Activated CD4-positive, alpha-beta T cell treated with anti-CD3 and anti-CD28 coated beads, Interleukin-10, Interleukin-2, amounts not matched to agents 100 ng/mL and 50 ng/mL, durations not matched to agents 16 hours and 8 hours (primary cell): ENCODE data around the gene NOL3.

Source experiments
- DNase-seq: peaks from one replicate; pipeline ENCODE4 v3.0.0-alpha.2; 2020

NOL3 gene

DNA sequence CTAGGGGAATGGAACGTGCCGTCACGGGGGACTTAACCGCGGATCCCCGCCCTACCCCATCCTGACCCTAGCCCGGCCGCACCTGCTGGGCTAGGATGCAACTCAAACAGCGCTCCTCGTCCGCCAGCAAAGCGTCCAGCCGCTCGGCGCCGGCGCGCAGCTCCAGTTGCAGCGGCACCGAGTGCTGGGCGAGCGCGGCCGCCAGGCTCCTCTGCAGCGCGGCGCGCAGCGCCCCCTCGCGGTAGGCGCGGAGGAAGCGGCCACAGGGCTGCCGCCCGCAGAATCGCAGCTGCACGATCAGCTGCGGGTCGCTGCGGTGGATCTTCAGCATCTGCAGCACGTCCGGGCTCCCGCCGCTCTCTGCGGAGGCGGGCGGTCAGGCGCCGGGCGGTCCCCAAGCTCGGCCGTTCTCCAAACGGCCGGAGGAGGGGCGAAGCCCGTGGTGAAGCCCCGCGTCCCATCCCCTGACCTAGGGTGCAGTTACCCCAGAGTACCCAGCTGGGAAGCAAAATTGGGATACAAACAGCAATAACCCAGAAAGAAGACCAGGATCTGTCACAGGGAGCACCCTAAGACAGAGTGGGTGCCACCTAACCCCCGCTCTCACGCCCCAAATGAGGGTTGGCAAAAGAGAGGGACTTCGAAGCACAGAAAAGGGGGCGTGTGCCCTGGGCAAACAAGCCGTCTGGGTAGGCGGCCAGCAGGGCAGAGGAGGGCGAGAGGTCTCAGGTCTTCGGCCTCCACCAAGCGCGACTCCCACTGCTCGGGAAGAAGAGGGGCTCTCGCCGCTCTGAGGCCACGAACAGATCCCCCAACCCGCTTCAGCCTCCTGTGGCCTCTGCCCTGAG lies 14.8 kb upstream of the NOL3 start:
- DNase-seq: peak; percentile 88

GRCh38 chr16:67156143-67156844 lies 14.0 kb upstream of the NOL3 start:
- no peak for DNase-seq

DNA sequence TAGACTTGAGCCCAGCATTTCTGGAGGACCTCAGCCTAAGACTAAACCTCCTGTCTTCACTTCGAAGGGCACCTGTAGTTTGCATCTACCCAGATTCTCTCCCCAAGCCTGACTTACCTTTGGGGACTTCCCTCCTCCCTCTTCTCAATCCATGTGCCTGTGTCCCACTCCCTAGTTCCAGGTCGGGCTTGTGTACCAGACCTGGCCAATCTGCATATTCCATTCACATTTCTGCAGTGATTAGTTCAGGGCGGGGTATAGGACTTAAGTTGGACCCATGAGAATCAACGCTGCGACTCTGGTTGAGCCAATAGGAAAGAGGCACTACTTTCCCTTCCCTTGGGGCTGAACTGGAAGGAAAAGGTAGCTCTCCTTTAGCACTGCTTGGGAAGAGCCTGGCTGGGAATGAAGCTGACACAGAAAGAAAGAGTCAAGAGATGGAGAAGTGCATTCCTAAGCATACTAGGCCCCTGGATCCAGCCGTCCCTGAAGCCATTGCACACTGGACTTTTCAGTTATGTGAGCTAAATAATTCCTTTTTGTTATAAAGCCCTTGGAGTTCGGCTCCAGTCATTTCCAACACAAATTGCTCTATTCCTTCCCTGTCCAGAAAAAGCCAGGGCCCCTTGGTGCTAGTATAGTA lies 13.1 kb upstream of the NOL3 start:
- no peak for DNase-seq

DNA sequence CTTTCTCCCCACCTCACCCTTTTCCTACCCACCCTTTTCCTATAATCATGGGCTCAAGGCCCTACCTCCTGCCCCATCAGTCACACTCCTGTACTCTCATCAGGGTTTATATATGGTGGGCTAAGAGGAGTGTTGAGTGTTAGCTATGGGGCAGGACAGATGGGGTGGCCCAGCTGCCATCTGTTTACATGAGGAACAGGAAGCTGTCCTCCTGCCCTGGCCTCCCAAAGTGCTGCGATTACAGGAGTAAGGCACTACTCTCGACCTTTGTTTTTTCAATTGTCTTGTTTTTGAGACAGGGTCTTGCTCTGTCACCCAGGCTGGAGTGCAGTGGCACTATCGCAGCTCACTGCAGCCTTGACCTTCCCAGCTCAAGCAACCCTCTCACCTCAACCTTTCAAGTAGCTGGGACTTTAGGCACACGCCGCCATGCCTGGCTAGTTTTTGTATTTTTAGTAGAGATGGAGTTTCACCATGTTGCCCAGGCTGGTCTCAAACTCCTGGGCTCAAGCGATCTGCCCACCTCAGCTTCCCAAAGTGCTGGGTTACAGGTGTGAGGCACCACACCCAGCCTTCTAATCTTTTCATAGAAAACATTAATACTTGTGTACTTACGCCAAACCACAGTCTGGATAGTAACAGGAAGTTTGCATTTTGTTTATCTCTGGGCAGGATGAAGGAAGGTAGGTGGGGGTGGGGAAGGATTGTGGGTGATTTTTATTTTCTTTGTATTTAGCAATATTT lies 12.3 kb upstream of the NOL3 start:
- no peak for DNase-seq

- peak; percentile 92 for DNase-seq
These were observed 11.4 kb upstream of the NOL3 start for GRCh38 chr16:67158637-67159600.

DNA sequence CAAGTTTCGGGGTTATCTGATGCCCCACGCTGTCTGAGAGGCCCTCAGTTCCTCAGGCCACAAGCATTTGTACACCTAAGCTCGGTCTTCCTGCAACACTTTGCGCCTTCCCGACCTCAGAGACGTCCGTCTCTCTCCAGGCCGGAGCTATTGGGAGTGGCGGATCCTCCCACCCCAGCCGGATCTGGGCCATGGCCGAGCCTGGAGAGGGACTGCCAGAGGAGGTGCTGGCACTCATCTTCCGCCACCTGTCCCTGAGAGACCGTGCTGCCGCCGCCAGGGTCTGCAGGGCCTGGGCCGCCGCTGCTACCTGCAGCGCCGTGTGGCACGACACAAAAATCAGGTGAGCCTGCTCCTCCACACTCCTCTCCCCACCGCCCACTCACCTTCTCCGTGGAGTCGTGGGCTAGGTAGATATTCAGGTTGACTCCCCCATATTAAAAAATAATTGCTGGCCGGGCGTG lies 8.7 kb upstream of the NOL3 start:
- DNase-seq: no peak

GRCh38 chr16:67162506-67163163 lies 7.7 kb upstream of the NOL3 start:
- no peak for DNase-seq

DNA sequence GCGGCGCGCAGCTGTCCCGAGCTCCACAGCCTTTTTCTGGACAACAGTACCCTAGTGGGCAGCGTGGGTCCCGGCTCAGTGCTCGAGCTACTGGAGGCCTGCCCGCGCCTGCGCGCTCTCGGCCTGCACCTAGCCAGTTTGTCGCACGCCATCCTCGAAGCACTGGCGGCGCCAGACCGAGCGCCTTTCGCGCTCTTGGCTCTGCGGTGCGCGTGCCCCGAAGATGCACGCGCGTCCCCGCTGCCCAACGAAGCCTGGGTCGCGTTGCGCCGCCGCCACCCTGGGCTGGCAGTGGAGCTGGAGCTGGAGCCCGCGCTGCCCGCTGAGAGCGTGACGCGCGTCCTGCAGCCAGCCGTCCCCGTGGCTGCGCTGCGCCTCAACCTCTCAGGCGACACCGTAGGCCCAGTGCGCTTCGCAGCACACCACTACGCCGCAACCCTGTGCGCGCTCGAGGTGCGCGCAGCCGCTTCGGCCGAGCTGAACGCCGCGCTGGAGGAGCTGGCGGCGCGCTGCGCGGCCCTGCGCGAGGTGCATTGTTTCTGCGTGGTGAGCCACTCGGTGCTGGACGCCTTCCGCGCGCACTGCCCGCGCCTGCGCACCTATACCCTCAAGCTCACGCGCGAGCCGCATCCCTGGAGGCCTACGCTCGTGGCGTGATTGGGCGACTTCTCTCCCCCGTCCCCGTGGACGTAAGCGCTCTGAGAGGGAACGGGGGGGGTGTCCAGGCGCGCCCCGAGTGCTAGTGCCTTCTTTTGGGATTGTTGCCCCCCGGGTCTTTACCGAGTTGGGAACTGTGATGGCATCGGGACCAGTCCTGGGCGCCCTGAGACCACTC lies 7.0 kb upstream of the NOL3 start:
- peak; percentile 79 for DNase-seq

- DNase-seq: no peak
These were observed 6.3 kb upstream of the NOL3 start for GRCh38 chr16:67163999-67164558.

DNA sequence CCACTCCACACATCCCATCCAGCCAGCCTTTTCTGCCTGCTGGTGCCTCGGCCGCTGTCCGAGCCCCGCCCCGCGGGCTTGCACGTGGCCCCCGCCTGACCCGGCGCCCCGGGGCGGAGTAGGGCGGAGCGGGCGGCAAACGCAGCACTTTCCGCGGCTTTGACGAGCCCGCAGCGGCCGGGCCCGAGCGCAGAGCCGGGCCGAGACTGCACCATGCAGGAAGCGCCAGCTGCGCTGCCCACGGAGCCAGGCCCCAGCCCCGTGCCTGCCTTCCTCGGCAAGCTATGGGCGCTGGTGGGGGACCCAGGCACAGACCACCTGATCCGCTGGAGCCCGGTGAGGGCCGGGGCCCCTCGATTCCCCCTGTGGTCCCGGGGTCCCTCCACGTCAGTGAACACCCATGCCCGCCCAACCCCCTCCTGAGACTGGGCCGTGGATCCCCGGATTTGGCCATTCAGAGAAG lies 5.7 kb upstream of the NOL3 start, which contains the start of gene HSF4:
Gene HSF4 (plus strand): TSS at position 147 of the 463 bp plus-strand sequence. CDS start 67 bp downstream, at position 214.
- no peak for DNase-seq

GRCh38 chr16:67165121-67166078 lies 4.9 kb upstream of the NOL3 start:
- no peak for DNase-seq

GRCh38 chr16:67166110-67166547 lies 4.2 kb upstream of the NOL3 start:
- no peak for DNase-seq

DNA sequence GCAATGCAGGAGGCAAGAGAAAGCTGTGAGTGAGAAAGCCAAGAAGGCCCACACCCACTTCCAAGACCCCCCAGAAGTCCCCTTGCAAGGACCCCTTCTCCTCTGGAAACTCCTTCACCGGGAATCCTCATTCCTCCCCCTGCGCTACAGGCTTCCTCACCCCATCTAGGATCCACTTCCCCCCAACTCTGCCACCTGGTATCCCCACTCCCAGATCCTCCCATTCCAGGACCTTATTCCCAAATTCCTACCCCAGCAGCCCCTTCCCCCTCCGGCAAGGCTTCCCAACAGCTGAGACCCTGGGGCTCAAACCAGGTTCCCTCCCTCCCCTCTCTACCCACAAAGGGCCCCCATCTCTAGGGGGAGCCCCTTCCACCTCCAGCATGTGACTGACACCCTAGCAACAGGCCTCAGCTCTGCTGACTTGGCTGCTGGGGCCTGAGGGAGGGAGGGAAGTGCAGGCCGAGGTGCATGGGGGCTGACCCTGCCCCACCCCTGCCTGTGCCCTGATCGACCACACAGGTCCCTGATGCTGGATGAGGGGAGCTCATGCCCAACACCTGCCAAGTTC lies 3.7 kb upstream of the NOL3 start:
- no peak for DNase-seq

DNA sequence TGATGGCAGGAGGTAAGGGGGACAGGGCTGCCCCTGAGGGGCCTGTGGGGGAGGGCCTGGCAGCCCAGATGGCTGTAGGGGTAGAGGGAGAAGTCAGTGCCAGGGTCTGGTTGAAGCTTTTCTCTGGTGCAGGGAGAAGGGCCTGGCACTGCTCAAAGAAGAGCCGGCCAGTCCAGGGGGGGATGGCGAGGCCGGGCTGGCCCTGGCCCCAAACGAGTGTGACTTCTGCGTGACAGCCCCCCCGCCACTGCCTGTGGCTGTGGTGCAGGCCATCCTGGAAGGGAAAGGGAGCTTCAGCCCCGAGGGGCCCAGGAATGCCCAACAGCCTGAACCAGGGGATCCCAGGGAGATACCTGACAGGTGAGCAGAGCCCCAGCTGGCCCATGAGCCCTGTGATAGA lies 2.8 kb upstream of the NOL3 start:
- DNase-seq: no peak

DNA sequence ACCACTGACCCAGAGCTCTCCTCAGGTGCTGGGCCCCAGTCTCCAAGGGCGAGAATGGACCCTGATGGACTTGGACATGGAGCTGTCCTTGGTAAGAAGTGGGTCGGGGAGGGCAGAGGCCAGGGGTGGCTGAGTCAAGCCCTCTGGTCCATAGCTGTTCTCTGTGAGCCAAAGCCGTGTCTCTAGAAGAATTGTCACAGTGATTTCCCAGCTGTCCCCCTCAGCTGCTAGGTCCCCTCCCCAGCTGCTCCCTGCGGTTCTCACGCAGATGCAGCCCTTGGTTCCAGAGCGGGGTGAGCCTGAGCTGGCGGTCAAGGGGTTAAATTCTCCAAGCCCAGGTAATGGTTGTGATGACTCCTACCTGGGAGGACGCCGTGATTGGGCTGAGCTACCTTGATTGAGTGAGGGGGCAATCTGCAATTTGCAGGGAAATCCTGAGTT lies 1.3 kb upstream of the NOL3 start:
- DNase-seq: no peak

GRCh38 chr16:67169642-67170167 lies 633 bp upstream of the NOL3 start:
- DNase-seq: peak; percentile 64

DNA sequence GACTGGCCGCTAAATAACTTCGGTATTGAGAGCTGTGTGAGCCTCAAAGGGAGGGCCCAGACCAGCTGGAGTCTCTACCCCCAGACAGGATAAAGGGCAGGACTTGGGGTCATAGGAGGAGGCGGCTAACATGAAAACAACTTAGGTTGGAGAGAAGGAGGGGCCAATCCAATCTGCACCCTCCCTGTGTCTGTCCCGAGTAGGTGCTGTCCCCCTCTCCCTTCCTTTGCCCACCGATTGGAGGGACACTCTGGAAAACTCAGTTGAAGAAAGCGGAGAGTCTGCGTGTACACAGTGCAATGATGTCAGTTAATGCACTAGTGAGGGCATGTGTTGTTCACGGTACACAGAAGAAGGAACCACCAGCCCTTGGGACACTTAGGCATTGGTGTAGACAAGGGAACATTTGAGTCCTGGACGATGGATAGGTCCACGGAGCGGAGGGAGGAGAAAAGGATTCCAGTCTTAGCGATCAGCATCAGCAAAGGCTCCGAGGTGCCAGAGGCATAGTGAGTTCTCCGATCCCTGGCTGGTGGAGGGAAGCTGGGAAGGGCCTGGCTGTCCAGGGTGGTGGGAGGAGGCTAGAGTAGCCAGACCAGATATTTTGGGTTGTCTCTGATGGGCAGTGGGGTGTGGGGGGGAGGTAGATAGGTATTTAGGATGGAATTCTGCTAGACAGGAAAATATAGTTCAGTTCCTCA lies 761 bp downstream of the NOL3 start:
- DNase-seq: no peak
